ENCODE results near the gene C17orf50. TPM values are rescaled to one million over a fixed set of nuclear protein-coding genes. Genes with fewer than 3 reads are reported as not detected.

The C17orf50 gene
- total and polyA plus RNA-seq, 2 of the 13 experiments (the other 11 are each of a cell fraction or from before 2014, with no cell fraction given) = not detected

DNA sequence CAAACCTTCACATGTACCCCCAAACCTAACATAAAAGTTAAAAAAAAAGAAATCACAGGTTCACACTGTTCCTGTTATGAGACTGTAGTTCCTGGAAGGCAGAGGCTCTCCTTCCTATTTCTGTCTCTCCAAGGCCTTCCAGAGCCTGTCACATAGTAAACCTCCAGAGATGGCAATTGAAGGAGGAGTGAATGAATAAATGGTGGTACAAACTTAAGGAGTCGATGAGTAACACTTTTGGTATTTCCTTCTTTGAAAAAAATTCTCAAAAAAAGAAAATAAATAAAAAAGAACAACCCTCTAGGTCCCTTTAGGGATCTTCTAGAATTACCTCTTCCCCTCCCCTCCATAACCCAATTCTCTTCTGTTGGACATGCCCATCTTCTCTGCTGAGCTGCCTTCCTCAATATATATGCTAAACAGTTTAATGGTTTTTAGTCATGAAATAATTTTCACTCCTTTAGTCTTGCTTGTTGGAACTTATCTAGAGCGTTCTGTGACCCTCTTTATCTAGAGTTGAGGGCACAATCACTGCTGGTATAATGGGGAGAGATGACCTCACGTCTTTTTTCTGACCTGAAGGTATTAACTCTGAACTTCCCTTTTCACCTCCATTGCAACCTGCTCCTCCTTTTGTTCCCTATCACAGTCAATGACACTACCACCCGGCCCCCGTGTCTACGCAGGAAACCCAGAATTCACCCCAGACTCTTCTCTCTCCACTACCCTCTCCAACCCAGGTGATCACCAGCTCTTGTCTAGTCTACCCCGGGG is 46.9 kb downstream of the C17orf50 start:
- Histone ChIP-seq H2AFZ (ENCODE audit: low read length) (no peak overlapping the region), H3K4me3 (replicated peaks in 1 of 3; ENCODE audit: insufficient read depth in 1 of 3, low read depth in 2 of 3, low read length in 3 of 3) (peak overlapping the region in 1 of 3 experiments; percentile 95; a peak in 1 of 6 replicates), H3K4me1 (ENCODE audit: insufficient read depth, low read length) (peaks cover 55% of the 10 kb centered on the region), H3K79me2 (ENCODE audit: insufficient read depth, low read length) (peaks cover 32% of the 10 kb centered on the region), H3K36me3 (replicated peaks in 1 of 2; ENCODE audit: control insufficient read depth in 1 of 2, insufficient read depth in 2 of 2, low read length in 2 of 2) (no peaks in the 10 kb centered on the region), H3K4me2 (ENCODE audit: low read depth, low read length) (peak overlapping the region; percentile 83), H4K20me1 (ENCODE audit: insufficient read depth, low read length) (peaks cover 24% of the 10 kb centered on the region), H3K9me3 (ENCODE audit: low read length) (no peaks in the 10 kb centered on the region), H3K27ac (ENCODE audit: extremely low read length, insufficient read depth, low read length) (no peak overlapping the region), H3K9ac (ENCODE audit: insufficient read depth, low read depth, low read length) (no peak overlapping the region), H3K27me3 (ENCODE audit: control insufficient read depth in 1 of 2, insufficient read depth in 2 of 2, low read length in 2 of 2) (no peaks in the 10 kb centered on the region; a peak in 2 of 5 replicates)
- TF ChIP-seq, protein P1, sequence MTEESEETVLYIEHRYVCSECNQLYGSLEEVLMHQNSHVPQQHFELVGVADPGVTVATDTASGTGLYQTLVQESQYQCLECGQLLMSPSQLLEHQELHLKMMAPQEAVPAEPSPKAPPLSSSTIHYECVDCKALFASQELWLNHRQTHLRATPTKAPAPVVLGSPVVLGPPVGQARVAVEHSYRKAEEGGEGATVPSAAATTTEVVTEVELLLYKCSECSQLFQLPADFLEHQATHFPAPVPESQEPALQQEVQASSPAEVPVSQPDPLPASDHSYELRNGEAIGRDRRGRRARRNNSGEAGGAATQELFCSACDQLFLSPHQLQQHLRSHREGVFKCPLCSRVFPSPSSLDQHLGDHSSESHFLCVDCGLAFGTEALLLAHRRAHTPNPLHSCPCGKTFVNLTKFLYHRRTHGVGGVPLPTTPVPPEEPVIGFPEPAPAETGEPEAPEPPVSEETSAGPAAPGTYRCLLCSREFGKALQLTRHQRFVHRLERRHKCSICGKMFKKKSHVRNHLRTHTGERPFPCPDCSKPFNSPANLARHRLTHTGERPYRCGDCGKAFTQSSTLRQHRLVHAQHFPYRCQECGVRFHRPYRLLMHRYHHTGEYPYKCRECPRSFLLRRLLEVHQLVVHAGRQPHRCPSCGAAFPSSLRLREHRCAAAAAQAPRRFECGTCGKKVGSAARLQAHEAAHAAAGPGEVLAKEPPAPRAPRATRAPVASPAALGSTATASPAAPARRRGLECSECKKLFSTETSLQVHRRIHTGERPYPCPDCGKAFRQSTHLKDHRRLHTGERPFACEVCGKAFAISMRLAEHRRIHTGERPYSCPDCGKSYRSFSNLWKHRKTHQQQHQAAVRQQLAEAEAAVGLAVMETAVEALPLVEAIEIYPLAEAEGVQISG (CRISPR knock-in tag; IDR thresholded peaks at IDR 0.05) = no peak
- TF ChIP-seq SOX6 (IDR thresholded peaks at IDR 0.05) (no peak), SOX6 (CRISPR knock-in tag; IDR thresholded peaks at IDR 0.05) (no peak), DNMT3B (CRISPR knock-in tag; conservative IDR thresholded peaks at IDR 0.05) (no peak)
- TF ChIP-seq, protein P2, sequence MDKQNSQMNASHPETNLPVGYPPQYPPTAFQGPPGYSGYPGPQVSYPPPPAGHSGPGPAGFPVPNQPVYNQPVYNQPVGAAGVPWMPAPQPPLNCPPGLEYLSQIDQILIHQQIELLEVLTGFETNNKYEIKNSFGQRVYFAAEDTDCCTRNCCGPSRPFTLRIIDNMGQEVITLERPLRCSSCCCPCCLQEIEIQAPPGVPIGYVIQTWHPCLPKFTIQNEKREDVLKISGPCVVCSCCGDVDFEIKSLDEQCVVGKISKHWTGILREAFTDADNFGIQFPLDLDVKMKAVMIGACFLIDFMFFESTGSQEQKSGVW (CRISPR knock-in tag; IDR thresholded peaks at IDR 0.05; ENCODE audit: borderline replicate concordance) = no peak
- TF ChIP-seq, protein P3, sequence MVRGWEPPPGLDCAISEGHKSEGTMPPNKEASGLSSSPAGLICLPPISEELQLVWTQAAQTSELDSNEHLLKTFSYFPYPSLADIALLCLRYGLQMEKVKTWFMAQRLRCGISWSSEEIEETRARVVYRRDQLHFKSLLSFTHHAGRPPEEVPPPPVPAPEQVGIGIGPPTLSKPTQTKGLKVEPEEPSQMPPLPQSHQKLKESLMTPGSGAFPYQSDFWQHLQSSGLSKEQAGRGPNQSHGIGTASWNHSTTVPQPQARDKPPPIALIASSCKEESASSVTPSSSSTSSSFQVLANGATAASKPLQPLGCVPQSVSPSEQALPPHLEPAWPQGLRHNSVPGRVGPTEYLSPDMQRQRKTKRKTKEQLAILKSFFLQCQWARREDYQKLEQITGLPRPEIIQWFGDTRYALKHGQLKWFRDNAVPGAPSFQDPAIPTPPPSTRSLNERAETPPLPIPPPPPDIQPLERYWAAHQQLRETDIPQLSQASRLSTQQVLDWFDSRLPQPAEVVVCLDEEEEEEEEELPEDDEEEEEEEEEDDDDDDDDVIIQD (CRISPR knock-in tag; IDR thresholded peaks at IDR 0.05; ENCODE audit: low read depth) = no peak
- TF ChIP-seq, protein P4, sequence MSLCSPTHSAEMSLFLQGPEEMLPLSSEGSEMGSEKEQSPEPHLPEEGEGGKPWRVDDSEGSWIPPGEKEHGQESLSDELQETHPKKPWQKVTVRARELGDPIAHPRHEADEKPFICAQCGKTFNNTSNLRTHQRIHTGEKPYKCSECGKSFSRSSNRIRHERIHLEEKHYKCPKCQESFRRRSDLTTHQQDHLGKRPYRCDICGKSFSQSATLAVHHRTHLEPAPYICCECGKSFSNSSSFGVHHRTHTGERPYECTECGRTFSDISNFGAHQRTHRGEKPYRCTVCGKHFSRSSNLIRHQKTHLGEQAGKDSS (CRISPR knock-in tag; IDR thresholded peaks at IDR 0.05; ENCODE audit: borderline replicate concordance, low read depth) = no peak
- WGBS (ENCODE audit: low lambda C conversion rate) = 69% methylated on average over 7 of the region's 7 CpGs
- no peak for ATAC-seq
- CTCF ChIA-PET (ENCODE audit: low intra/inter-chr PET ratio, low total read pairs) = interaction anchor here (2.3 kb wide), 1 partner anchor 43 kb away, joined by 28 read pairs; no protein-coding TSS in a partner anchor
- POLR2A ChIA-PET = interaction anchor here (1.1 to 4.2 kb wide), 7 partner anchors 11 to 744 kb away, joined by 3 to 60 read pairs (median 5); partner anchors contain the start of genes AP2B1, C17orf50, PEX12 and RFFL
- no peak for DNase-seq (ENCODE audit: low spot score)
- intact Hi-C loops (cut with micrococcal nuclease; ENCODE audit: unreplicated experiment) (no loop called here), in situ Hi-C loops (cut with HindIII; ENCODE audit: extremely low pct_ligation_motif_present, low pct_unique_long_range_greater_than_20kb) (loop anchor here (5.0 to 25.0 kb wide), 2 partner anchors 45 to 95 kb away; partner anchors contain the start of gene C17orf50)
- no peak for FAIRE-seq
- BruUV-seq (replicated peaks) = no TSS peak
